Hepatocyte (in vitro differentiated cells): ENCODE data around the gene PRRG2. TPM values are rescaled to one million over a fixed set of nuclear protein-coding genes. Genes with fewer than 3 reads are reported as not detected.

Experiments
- DNase-seq: peaks from one replicate; pipeline ENCODE4 v3.0.0-alpha.2; 2016; ENCODE audit warnings: low spot score
- H2AFZ ChIP-seq: fragments of 200-600 bp; sonication (generic); 2 replicates; pipeline ENCODE4 v1.6.0; 2016; ENCODE audit warnings: antibody characterized with exemption, mild to moderate bottlenecking
- H3K27ac ChIP-seq: fragments of 200-600 bp; sonication (generic); 2 replicates; pipeline ENCODE4 v1.5.1; 2016; ENCODE audit warnings: mild to moderate bottlenecking
- H3K27me3 ChIP-seq: fragments of 200-600 bp; sonication (generic); 2 replicates; pipeline ENCODE4 v1.6.1; 2016
- H3K36me3 ChIP-seq: fragments of 200-600 bp; sonication (generic); replicated peaks from 2 replicates; pipeline ENCODE4 v1.5.1; 2016; ENCODE audit warnings: low read depth; ENCODE audit not compliant: insufficient read depth
- H3K4me1 ChIP-seq: fragments of 200-600 bp; sonication (generic); 2 replicates; pipeline ENCODE4 v1.5.1; 2016; ENCODE audit warnings: mild to moderate bottlenecking, moderate library complexity; ENCODE audit not compliant: insufficient read depth
- H3K4me2 ChIP-seq: fragments of 200-600 bp; sonication (generic); 2 replicates; pipeline ENCODE4 v1.6.0; 2016
- H3K4me3 ChIP-seq: fragments of 200-600 bp; sonication (generic); 2 replicates; pipeline ENCODE4 v1.5.1; 2016; ENCODE audit warnings: mild to moderate bottlenecking
- H3K79me2 ChIP-seq: fragments of 200-600 bp; sonication (generic); 2 replicates; pipeline ENCODE4 v1.6.0; 2017; ENCODE audit warnings: mild to moderate bottlenecking
- H3K9me2 ChIP-seq: fragments of 200-600 bp; sonication (generic); replicated peaks from 2 replicates; pipeline ENCODE4 v1.6.0; 2017; ENCODE audit warnings: mild to moderate bottlenecking; ENCODE audit not compliant: insufficient read depth
- H3K9me3 ChIP-seq: fragments of 200-600 bp; sonication (generic); 2 replicates; pipeline ENCODE4 v1.5.1; 2016; ENCODE audit warnings: low read depth, mild to moderate bottlenecking
- H4K20me1 ChIP-seq: fragments of 200-600 bp; sonication (generic); 2 replicates; pipeline ENCODE4 v1.6.0; 2016; ENCODE audit warnings: mild to moderate bottlenecking; ENCODE audit not compliant: insufficient read depth, poor library complexity, severe bottlenecking
- EZH2 ChIP-seq: fragments of 200-600 bp; sonication (generic); IDR thresholded peaks from 2 replicates; pipeline ENCODE4 v1.6.1; 2016; ENCODE audit warnings: antibody characterized with exemption, mild to moderate bottlenecking, borderline replicate concordance
- EZH2phosphoT487 ChIP-seq: fragments of 200-600 bp; sonication (generic); IDR thresholded peaks from one replicate; pipeline ENCODE4 v1.6.1; 2018; ENCODE audit warnings: antibody characterized with exemption, mild to moderate bottlenecking, low read depth, moderate library complexity; ENCODE audit not compliant: unreplicated experiment, severe bottlenecking
- WGBS: methylation state at CpG from one replicate; pipeline ENCODE4 v1.1.6; 2016; ENCODE audit warnings: low lambda C conversion rate; ENCODE audit errors: missing lambda C conversion rate; 5-methylcytosine and 5-hydroxymethylcytosine counted together
- polyA plus RNA-seq: library from polyadenylated mRNA; unstranded; fragments of >200 nt; fragmentation: Nextera tagmentation; extraction: Ambion mirVana; gene quantifications from 2 replicates; pipeline ENCODE4 v1.2.1, GENCODE V29; 2016
- total RNA-seq: library from RNA; depleted of rRNA; stranded (reverse); fragments of >200 nt; gene quantifications from 2 replicates; pipeline ENCODE4 v1.2.3, GENCODE V29; 2014
- TF ChIP-seq, protein P1 (sequence below): fragments of 200-600 bp; sonication (generic); IDR thresholded peaks from 2 replicates; pipeline ENCODE4 v1.5.1; 2016; ENCODE audit warnings: antibody characterized with exemption, mild to moderate bottlenecking; ENCODE audit not compliant: poor library complexity

PRRG2 gene
- total and polyA plus RNA-seq, 2 experiments from 2014 or later = 4.0 to 10.2 TPM

DNA sequence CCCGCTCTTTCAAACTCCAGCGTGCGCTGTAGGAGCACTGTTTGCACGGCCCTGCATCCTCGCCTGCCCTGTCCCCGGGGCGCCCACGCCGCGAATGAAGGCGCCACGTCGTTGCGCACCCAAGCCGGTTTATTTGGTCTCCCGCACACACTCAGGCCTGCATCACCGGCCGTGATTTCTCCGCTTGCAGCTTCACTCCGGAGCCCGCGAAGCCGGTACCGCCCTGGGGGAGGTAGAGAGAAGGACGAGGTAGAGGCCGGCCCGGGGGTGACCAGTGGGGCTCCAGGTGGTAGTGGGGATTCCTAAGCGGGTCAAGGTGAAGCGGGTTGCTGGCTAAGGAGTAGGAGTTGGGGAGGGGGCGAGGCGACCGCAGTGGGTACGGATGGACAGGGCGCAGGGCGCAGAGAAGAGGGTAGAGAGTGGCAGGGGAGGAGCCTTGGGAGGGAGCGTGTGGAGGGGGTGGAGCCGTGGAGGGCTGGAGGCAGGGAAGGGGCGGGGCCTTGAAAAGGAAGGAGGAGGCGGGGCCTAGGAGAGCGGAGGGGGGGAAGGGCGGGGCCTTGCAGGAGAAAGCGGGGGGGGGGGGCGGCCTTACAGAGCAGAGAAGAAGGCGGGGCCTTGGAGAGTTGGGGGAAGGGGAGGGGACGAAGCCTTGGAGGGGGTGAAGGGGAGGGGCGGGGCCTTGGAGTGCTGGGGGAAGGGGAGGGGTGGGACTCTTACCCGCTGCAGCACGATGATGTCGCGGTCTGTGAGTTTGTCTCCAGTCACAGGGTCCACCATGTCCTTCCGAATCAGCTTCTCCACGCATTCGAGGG is 25.3 kb upstream of the PRRG2 start:
- H4K20me1 ChIP-seq = no peaks in the 10 kb centered on the region
- peak; percentile 64 for DNase-seq
- 95% methylated on average over 33 of the region's 53 CpGs for WGBS

DNA sequence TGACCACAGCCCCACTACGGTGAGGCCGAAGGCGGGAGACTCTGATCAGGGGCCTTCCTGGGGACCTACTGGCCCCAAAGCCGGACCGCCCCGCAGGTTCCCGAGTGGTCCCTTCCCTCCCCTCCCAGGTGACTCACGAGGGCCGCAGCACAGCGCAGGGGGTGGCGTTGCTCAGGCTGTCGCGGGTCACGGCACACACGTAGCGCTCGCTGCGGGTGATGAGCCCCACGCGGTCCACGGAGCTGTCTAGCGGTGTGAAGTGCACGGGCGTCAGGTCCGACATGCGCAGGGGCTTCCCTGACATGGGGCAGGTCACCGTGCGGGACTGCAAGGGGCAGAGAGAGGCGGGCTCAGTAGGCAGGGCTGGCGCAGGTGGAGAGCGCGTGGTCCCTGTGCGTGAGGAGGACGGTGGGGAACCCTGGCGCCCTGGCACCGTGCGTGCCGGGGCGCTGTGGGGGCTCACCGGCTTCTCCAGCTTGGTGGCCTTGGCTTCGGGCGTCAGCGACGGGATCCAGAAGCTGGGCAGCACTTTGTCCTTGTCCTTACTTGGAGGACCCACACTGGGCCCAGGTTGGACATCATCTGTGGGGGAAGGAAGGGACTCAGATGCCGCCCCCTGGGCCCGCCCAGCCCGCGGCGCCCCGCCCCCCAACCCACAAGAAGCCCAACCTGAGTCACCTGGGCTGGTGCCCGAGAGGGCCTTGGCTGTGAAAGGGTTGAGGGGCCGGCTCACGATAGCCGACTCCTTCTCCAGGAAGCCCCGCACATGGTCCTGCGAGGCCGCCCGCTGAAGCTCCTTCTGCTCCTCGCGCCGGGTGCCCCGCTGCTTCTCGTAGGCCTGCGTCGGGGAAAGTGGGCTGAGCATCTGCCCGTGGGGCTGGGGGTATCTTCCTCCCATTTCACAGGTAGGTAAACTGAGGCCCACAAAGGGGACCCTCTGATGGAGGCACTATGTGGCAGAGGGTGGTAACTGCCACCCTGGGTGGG is 24.4 kb upstream of the PRRG2 start:
- Histone ChIP-seq H3K4me3 (no peak overlapping the region), H3K4me2 (no peak overlapping the region), H2AFZ (no peak overlapping the region), H3K79me2 (peaks cover 10% of the 10 kb centered on the region), H3K9me3 (no peaks in the 10 kb centered on the region), H3K9me2 (no peaks in the 10 kb centered on the region), H3K4me1 (peaks cover 3% of the 10 kb centered on the region), H3K27ac (no peak overlapping the region), H3K36me3 (no peaks in the 10 kb centered on the region), H4K20me1 (no peaks in the 10 kb centered on the region), H3K27me3 (no peaks in the 10 kb centered on the region)
- TF ChIP-seq EZH2phosphoT487 = no peak
- TF ChIP-seq EZH2 = no peak
- TF ChIP-seq, protein P1, sequence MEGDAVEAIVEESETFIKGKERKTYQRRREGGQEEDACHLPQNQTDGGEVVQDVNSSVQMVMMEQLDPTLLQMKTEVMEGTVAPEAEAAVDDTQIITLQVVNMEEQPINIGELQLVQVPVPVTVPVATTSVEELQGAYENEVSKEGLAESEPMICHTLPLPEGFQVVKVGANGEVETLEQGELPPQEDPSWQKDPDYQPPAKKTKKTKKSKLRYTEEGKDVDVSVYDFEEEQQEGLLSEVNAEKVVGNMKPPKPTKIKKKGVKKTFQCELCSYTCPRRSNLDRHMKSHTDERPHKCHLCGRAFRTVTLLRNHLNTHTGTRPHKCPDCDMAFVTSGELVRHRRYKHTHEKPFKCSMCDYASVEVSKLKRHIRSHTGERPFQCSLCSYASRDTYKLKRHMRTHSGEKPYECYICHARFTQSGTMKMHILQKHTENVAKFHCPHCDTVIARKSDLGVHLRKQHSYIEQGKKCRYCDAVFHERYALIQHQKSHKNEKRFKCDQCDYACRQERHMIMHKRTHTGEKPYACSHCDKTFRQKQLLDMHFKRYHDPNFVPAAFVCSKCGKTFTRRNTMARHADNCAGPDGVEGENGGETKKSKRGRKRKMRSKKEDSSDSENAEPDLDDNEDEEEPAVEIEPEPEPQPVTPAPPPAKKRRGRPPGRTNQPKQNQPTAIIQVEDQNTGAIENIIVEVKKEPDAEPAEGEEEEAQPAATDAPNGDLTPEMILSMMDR = no peak
- 89% methylated on average over 56 of the region's 66 CpGs for WGBS
- DNase-seq = no peak

More for the DNA sequence above, 25.3 kb upstream of the PRRG2 start:
- H3K4me1 ChIP-seq = no peaks in the 10 kb centered on the region
- no peaks in the 10 kb centered on the region for H3K27me3 ChIP-seq
- H3K36me3 ChIP-seq = no peaks in the 10 kb centered on the region
- H3K79me2 ChIP-seq = peaks cover under 1% of the 10 kb centered on the region
- H3K9me2 ChIP-seq = no peaks in the 10 kb centered on the region
- no peak overlapping the region for H2AFZ ChIP-seq
- TF ChIP-seq, protein P1 = no peak
- TF ChIP-seq EZH2phosphoT487 = no peak
- TF ChIP-seq EZH2 = no peak
- H3K27ac ChIP-seq = no peak overlapping the region
- H3K9me3 ChIP-seq = no peaks in the 10 kb centered on the region
- H3K4me3 ChIP-seq = no peak overlapping the region
- no peak overlapping the region for H3K4me2 ChIP-seq

DNA sequence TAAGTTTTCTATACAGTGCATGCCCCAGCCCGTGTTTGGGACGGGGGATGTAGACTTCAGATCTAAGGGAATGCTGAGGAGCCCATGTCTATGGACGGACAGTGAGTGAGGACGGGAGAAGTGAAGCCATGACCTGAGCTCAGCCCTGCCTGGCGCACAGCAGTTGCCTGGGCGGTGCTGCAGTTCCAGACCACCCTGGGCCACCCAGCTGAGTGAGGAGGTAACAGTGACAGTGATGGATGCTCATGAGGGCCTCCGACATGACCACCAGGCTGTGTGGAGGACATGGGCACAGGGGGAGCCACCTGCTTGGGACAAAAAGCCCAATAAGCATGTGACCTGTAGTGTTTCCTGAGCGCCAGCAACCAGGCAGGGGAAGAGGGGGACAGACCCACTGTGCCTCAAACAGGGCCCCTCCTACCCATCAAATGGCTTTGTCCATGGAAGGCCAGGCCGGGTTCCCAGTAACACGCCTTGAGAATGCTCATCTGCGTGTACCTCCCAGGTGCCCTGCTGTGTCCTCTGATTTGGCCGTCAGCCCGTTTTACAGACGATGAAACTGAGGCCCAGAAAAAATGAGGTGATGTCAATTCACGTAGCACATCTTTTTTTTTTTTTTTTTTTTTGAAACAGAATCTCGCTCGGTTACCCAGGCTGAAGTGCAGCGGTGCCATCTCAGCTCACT is 23.3 kb upstream of the PRRG2 start:
- H3K36me3 ChIP-seq = no peaks in the 10 kb centered on the region
- WGBS = 94% methylated on average over 18 of the region's 18 CpGs
- peaks cover 5% of the 10 kb centered on the region for H3K4me1 ChIP-seq
- no peaks in the 10 kb centered on the region for H3K9me2 ChIP-seq
- H3K4me2 ChIP-seq = no peak overlapping the region
- H3K27me3 ChIP-seq = no peaks in the 10 kb centered on the region
- no peaks in the 10 kb centered on the region for H4K20me1 ChIP-seq
- H3K4me3 ChIP-seq = no peak overlapping the region
- no peaks in the 10 kb centered on the region for H3K9me3 ChIP-seq
- peaks cover 20% of the 10 kb centered on the region for H3K79me2 ChIP-seq
- DNase-seq = no peak
- H3K27ac ChIP-seq = no peak overlapping the region
- H2AFZ ChIP-seq = no peak overlapping the region
- TF ChIP-seq, protein P1 = no peak
- TF ChIP-seq EZH2 = no peak
- no peak for TF ChIP-seq EZH2phosphoT487
